ENCODE results near the gene UBXN6. TPM values are rescaled to one million over a fixed set of nuclear protein-coding genes. Genes with fewer than 3 reads are reported as not detected.

The UBXN6 gene
- total RNA-seq, 1 donor from 2014 or later, result 96.8 TPM

- Mint-ChIP-seq H3K27ac (ENCODE audit: unreplicated experiment) (no peak overlapping the region), H3K4me3 (ENCODE audit: unreplicated experiment) (no peak overlapping the region), H3K4me1 (ENCODE audit: unreplicated experiment) (peaks cover 4% of the 10 kb centered on the region), H3K36me3 (ENCODE audit: unreplicated experiment) (peaks cover 11% of the 10 kb centered on the region), H3K27me3 (ENCODE audit: unreplicated experiment) (no peaks in the 10 kb centered on the region), H3K9me3 (ENCODE audit: unreplicated experiment) (no peaks in the 10 kb centered on the region)
- TF ChIP-seq CTCF (IDR thresholded peaks at IDR 0.05), result no peak
- DNase-seq (ENCODE audit: extremely low spot score, unreplicated experiment), result no peak
Measured at GRCh38 chr19:4504891-4505569, 47.4 kb upstream of the UBXN6 start.

- H3K27me3 Mint-ChIP-seq (ENCODE audit: unreplicated experiment), result no peaks in the 10 kb centered on the region
- peaks cover 4% of the 10 kb centered on the region for H3K4me1 Mint-ChIP-seq (ENCODE audit: unreplicated experiment)
- peak; percentile 83 for DNase-seq (ENCODE audit: extremely low spot score, unreplicated experiment)
- no peaks in the 10 kb centered on the region for H3K9me3 Mint-ChIP-seq (ENCODE audit: unreplicated experiment)
- H3K27ac Mint-ChIP-seq (ENCODE audit: unreplicated experiment), result no peak overlapping the region
- no peak for TF ChIP-seq CTCF (IDR thresholded peaks at IDR 0.05)
- no peak overlapping the region for H3K4me3 Mint-ChIP-seq (ENCODE audit: unreplicated experiment)
- peaks cover 11% of the 10 kb centered on the region for H3K36me3 Mint-ChIP-seq (ENCODE audit: unreplicated experiment)
Measured at GRCh38 chr19:4504297-4504701, 46.7 kb upstream of the UBXN6 start.

- peaks cover 4% of the 10 kb centered on the region for H3K4me1 Mint-ChIP-seq (ENCODE audit: unreplicated experiment)
- DNase-seq (ENCODE audit: extremely low spot score, unreplicated experiment), result no peak
- H3K9me3 Mint-ChIP-seq (ENCODE audit: unreplicated experiment), result no peaks in the 10 kb centered on the region
- TF ChIP-seq CTCF (IDR thresholded peaks at IDR 0.05), result no peak
- no peak overlapping the region for H3K27ac Mint-ChIP-seq (ENCODE audit: unreplicated experiment)
- peaks cover 11% of the 10 kb centered on the region for H3K36me3 Mint-ChIP-seq (ENCODE audit: unreplicated experiment)
- no peaks in the 10 kb centered on the region for H3K27me3 Mint-ChIP-seq (ENCODE audit: unreplicated experiment)
- H3K4me3 Mint-ChIP-seq (ENCODE audit: unreplicated experiment), result no peak overlapping the region
Measured at GRCh38 chr19:4503825-4504170, 46.2 kb upstream of the UBXN6 start.

- Mint-ChIP-seq H3K9me3 (ENCODE audit: unreplicated experiment) (no peaks in the 10 kb centered on the region), H3K27me3 (ENCODE audit: unreplicated experiment) (no peaks in the 10 kb centered on the region), H3K4me1 (ENCODE audit: unreplicated experiment) (peaks cover 4% of the 10 kb centered on the region), H3K27ac (ENCODE audit: unreplicated experiment) (no peak overlapping the region), H3K36me3 (ENCODE audit: unreplicated experiment) (peaks cover 11% of the 10 kb centered on the region), H3K4me3 (ENCODE audit: unreplicated experiment) (no peak overlapping the region)
- DNase-seq (ENCODE audit: extremely low spot score, unreplicated experiment), result peak; percentile 76
- no peak for TF ChIP-seq CTCF (IDR thresholded peaks at IDR 0.05)
Measured at GRCh38 chr19:4503132-4503824, 45.7 kb upstream of the UBXN6 start.

- Mint-ChIP-seq H3K4me1 (ENCODE audit: unreplicated experiment) (peaks cover 4% of the 10 kb centered on the region), H3K27ac (ENCODE audit: unreplicated experiment) (no peak overlapping the region), H3K4me3 (ENCODE audit: unreplicated experiment) (no peak overlapping the region), H3K9me3 (ENCODE audit: unreplicated experiment) (no peaks in the 10 kb centered on the region), H3K27me3 (ENCODE audit: unreplicated experiment) (no peaks in the 10 kb centered on the region), H3K36me3 (ENCODE audit: unreplicated experiment) (peaks cover 12% of the 10 kb centered on the region)
- TF ChIP-seq CTCF (IDR thresholded peaks at IDR 0.05), result no peak
- peak; percentile 83 for DNase-seq (ENCODE audit: extremely low spot score, unreplicated experiment)
Measured at GRCh38 chr19:4502282-4503131, 44.9 kb upstream of the UBXN6 start.

Data from osteocyte (in vitro differentiated cells).